Mammary epithelial cell (primary cell): ENCODE results near the gene FOXK1.

Source experiments
- EZH2 ChIP-seq: IDR thresholded peaks from 2 replicates; pipeline ENCODE4 v1.6.1; 2012; ENCODE audit warnings: low read length, inconsistent platforms, borderline replicate concordance
- TF ChIP-seq, protein P1 (sequence below), 2 donors: IDR thresholded peaks in 1 of 2; conservative IDR thresholded peaks in 1 of 2; 2 replicates each; pipeline ENCODE4 v1.5.1; 2011 to 2012; ENCODE audit warnings: inconsistent platforms in 2 of 2, low read length in 2 of 2, mild to moderate bottlenecking in 2 of 2, control low read depth in 1 of 2, low read depth in 1 of 2; ENCODE audit not compliant: insufficient read depth in 1 of 2; ENCODE audit errors: extremely low read depth in 1 of 2

DNA sequence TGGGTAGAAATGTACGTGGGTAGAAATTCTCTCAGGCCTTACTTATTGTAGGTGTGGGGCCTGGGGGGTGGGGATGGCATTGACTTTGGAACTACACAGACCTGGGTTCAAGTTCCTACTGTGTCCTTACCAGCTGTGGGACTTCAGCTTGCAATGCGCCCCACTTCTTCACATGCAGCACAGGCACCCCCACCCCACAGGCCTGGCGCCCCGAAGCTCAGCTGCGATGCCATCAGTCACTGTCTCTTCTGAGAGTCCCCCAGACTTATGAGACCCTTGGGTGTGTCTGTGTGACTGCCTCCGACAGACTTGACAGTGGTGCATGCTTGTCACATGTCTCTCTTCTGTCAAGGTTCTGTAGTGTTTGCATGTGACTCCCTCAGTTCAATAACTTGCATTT, 90.2 kb downstream of the FOXK1 start:
- TF ChIP-seq, protein P1, sequence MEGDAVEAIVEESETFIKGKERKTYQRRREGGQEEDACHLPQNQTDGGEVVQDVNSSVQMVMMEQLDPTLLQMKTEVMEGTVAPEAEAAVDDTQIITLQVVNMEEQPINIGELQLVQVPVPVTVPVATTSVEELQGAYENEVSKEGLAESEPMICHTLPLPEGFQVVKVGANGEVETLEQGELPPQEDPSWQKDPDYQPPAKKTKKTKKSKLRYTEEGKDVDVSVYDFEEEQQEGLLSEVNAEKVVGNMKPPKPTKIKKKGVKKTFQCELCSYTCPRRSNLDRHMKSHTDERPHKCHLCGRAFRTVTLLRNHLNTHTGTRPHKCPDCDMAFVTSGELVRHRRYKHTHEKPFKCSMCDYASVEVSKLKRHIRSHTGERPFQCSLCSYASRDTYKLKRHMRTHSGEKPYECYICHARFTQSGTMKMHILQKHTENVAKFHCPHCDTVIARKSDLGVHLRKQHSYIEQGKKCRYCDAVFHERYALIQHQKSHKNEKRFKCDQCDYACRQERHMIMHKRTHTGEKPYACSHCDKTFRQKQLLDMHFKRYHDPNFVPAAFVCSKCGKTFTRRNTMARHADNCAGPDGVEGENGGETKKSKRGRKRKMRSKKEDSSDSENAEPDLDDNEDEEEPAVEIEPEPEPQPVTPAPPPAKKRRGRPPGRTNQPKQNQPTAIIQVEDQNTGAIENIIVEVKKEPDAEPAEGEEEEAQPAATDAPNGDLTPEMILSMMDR (conservative IDR thresholded peaks at IDR 0.05 in 1 of 2, IDR thresholded peaks at IDR 0.05 in 1 of 2; ENCODE audit: extremely low read depth in 1 of 2, insufficient read depth in 1 of 2, low read depth in 1 of 2, low read length in 2 of 2): no peak
- no peak for TF ChIP-seq EZH2
